T-helper 22 cell (primary cell): Measurements from ENCODE around the gene HIVEP1.

Experiments
- DNase-seq: peaks from one replicate; pipeline ENCODE4 v3.0.0-alpha.2; 2020; ENCODE audit warnings: low read depth

The HIVEP1 gene

GRCh38 chr6:12190252-12190651 lies 178.1 kb downstream of the HIVEP1 start:
- no peak for DNase-seq

GRCh38 chr6:12196326-12196936 lies 184.3 kb downstream of the HIVEP1 start:
- DNase-seq: no peak

GRCh38 chr6:12198851-12199250 lies 186.7 kb downstream of the HIVEP1 start:
- DNase-seq: no peak

- no peak for DNase-seq
Measured at GRCh38 chr6:12200015-12200564, 188.0 kb downstream of the HIVEP1 start.

GRCh38 chr6:12200761-12201160 lies 188.6 kb downstream of the HIVEP1 start:
- no peak for DNase-seq

GRCh38 chr6:12203001-12203400 lies 190.9 kb downstream of the HIVEP1 start:
- no peak for DNase-seq

GRCh38 chr6:12208190-12208589 lies 196.1 kb downstream of the HIVEP1 start:
- DNase-seq: no peak

GRCh38 chr6:12208673-12209072 lies 196.6 kb downstream of the HIVEP1 start:
- DNase-seq: no peak
